Measurements from ENCODE around the gene PTF1A.

The PTF1A gene

DNA sequence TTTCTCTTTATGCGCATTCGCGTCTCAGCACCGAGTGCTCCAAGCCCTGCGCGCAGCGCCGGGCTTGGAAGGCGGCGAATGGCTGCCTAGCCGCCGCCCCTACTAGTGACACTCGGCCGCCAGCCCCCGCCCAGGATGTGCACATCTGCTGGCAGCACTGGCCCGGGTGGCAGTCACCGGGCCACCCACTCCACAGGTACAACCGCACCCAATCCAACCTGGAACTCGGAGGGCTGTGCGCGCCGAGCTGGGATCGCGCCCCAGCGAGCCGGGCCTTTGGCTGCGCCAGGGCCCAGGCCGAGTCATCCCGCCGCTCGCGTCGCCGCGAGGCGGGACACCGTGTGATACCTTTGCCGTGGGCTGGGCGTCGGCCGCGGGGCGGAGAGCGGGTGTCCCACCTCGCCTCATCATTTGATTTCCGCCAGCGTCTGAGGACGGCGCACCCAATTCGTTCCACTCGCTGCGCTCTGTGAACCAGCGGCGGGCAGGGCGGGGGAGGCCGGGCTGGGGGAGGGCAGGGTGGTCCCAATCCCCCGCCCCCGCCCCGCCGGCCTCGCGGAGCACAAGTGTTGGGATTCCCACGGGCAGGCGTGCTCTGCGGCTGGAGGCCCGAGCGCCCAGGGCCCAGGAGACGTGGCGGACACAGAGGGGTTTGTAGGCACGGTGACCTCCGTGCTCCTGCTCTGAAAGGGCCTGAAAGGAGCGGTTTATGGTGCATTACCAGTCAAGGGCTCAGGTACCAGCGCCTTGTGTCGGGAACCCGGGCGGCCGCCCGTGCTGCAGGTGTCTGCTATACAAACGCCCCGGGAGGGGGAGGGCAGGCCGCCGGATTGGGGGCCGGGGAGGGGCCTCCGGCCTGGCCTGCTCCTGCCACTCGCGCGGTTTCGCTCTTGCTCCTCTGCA is 17.8 kb upstream of the PTF1A start:
- Histone ChIP-seq H3K27ac (no peak overlapping the region), H3K4me3 (ENCODE audit: low read depth, low read length) (no peak overlapping the region), H3K27me3 (ENCODE audit: insufficient read depth, low read depth, severe bottlenecking) (peaks cover 4% of the 10 kb centered on the region), H3K9me3 (ENCODE audit: severe bottlenecking) (no peaks in the 10 kb centered on the region), H3K36me3 (no peaks in the 10 kb centered on the region)
- TF ChIP-seq, protein P1, sequence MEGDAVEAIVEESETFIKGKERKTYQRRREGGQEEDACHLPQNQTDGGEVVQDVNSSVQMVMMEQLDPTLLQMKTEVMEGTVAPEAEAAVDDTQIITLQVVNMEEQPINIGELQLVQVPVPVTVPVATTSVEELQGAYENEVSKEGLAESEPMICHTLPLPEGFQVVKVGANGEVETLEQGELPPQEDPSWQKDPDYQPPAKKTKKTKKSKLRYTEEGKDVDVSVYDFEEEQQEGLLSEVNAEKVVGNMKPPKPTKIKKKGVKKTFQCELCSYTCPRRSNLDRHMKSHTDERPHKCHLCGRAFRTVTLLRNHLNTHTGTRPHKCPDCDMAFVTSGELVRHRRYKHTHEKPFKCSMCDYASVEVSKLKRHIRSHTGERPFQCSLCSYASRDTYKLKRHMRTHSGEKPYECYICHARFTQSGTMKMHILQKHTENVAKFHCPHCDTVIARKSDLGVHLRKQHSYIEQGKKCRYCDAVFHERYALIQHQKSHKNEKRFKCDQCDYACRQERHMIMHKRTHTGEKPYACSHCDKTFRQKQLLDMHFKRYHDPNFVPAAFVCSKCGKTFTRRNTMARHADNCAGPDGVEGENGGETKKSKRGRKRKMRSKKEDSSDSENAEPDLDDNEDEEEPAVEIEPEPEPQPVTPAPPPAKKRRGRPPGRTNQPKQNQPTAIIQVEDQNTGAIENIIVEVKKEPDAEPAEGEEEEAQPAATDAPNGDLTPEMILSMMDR (IDR thresholded peaks at IDR 0.05; ENCODE audit: low read depth, low read length), result no peak
- DNase-seq, result no peak

DNA sequence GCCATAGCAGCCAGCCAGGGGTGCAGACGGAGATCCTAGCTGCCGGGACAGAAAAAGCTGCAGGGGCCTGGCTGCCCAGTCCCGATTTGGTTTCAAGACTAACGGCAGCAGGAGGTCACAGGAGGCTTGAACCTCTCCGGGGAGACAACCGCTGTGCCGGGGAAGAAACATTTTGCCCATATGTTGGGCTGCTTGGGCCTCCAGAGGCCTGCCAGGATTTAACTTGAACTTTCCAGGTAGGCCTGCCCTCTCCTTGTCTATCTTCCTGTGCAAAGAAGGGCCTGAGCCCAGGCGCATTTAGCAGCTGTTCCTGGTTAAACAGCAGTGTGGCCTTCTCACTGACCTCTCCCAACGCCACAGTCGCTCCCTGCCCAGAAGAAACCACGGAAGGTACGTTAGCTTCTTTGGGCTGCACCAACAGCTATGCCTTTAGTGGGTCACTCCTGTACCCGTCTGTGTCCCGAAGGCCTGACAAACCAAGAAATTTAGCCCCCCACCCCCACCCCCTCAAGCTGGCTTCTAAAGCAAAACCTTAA is 17.1 kb upstream of the PTF1A start:
- Histone ChIP-seq H3K9me3 (ENCODE audit: severe bottlenecking) (no peaks in the 10 kb centered on the region), H3K27ac (no peak overlapping the region), H3K4me3 (ENCODE audit: low read depth, low read length) (no peak overlapping the region), H3K27me3 (ENCODE audit: insufficient read depth, low read depth, severe bottlenecking) (peaks cover 4% of the 10 kb centered on the region), H3K36me3 (no peaks in the 10 kb centered on the region)
- TF ChIP-seq, protein P1 (IDR thresholded peaks at IDR 0.05; ENCODE audit: low read depth, low read length), result no peak
- no peak for DNase-seq

DNA sequence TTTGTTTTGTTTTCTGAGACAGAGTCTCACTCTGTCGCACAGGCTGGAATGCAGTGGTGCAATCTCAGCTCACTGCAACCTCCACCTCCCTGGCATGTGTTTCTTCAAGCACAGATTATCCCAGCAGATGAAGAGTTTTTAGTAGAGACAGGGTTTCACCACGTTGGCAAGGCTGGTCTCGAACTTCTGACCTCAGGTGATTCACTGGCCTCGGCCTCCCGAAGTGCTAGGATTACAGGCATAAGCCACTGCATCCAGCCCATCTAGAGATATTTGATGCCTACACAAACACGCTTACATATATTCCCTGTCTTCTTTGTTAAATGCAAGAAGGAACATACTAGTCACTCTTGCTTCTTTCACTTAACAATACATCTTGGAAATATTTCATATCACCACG is 5.9 kb upstream of the PTF1A start:
- no peak overlapping the region for H3K4me3 ChIP-seq (ENCODE audit: low read depth, low read length)
- TF ChIP-seq, protein P1 (IDR thresholded peaks at IDR 0.05; ENCODE audit: low read depth, low read length), result no peak
- no peaks in the 10 kb centered on the region for H3K9me3 ChIP-seq (ENCODE audit: severe bottlenecking)
- H3K27me3 ChIP-seq (ENCODE audit: insufficient read depth, low read depth, severe bottlenecking), result peaks cover under 1% of the 10 kb centered on the region
- no peaks in the 10 kb centered on the region for H3K36me3 ChIP-seq
- no peak for DNase-seq
- H3K27ac ChIP-seq, result no peak overlapping the region

DNA sequence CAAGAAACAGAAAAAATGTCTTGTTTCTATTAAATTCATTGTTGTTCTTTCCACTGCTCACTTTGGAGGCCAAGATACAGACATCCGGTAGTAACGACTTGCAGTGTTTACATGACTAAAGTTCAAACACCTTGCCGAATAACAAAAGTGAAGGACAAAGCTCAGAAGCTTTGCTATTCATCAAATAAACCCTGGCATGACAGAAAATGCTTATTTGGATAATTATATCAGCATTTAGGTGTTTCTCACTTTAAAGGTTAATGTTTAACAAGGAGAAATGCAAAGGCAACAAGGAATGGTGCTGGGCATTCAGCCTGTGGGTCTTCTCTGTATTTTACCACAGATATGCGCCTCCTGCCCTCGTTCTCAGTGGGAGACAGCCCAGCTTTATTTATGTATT is 5.4 kb upstream of the PTF1A start:
- Histone ChIP-seq H3K27ac (no peak overlapping the region), H3K36me3 (no peaks in the 10 kb centered on the region), H3K4me3 (ENCODE audit: low read depth, low read length) (no peak overlapping the region), H3K27me3 (ENCODE audit: insufficient read depth, low read depth, severe bottlenecking) (peaks cover 5% of the 10 kb centered on the region), H3K9me3 (ENCODE audit: severe bottlenecking) (no peaks in the 10 kb centered on the region)
- TF ChIP-seq, protein P1 (IDR thresholded peaks at IDR 0.05; ENCODE audit: low read depth, low read length), result no peak
- DNase-seq, result no peak

DNA sequence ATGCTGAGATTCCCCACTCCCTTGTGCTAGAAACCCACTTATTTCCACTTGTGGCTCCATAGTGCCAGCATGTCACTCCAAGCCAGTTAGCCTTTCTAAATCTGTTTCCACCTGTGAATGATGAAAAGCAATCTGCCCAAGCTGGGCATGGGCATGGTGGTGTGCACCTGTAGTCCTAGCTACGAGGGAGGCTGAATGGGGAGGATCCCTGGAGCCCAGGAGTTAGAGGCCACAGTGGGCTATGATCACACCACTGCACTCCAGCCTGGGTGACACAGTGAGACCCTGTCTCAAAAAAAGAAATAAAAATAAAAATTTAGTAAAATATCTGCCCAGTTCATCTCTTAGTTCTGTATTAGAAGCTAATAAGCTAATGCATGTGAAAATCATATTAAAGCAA is 5.0 kb upstream of the PTF1A start:
- Histone ChIP-seq H3K27ac (no peak overlapping the region), H3K27me3 (ENCODE audit: insufficient read depth, low read depth, severe bottlenecking) (peaks cover 7% of the 10 kb centered on the region)

More for the DNA sequence above, 5.0 kb upstream of the PTF1A start:
- Histone ChIP-seq H3K4me3 (ENCODE audit: low read depth, low read length) (no peak overlapping the region), H3K9me3 (ENCODE audit: severe bottlenecking) (no peaks in the 10 kb centered on the region), H3K36me3 (no peaks in the 10 kb centered on the region)
- TF ChIP-seq, protein P1 (IDR thresholded peaks at IDR 0.05; ENCODE audit: low read depth, low read length), result no peak
- no peak for DNase-seq

All from WERI-Rb-1 (cell line).